Jurkat, Clone E6-1 (cell line): Measurements from ENCODE around the gene CGNL1.

Experiments
- DNase-seq: peaks from one replicate; pipeline ENCODE4 v3.0.0-alpha.2; 2011; ENCODE audit warnings: low read depth, low spot score
- H3K4me3 ChIP-seq: 2 replicates; pipeline ENCODE4 v1.5.1; 2011; ENCODE audit warnings: mild to moderate bottlenecking, low read length, control low read depth, moderate library complexity

CGNL1 gene

GRCh38 chr15:57382969-57383368 is 6.7 kb downstream of the CGNL1 start:
- H3K4me3 ChIP-seq, result no peak overlapping the region
- DNase-seq, result no peak

- DNase-seq, result no peak
- H3K4me3 ChIP-seq, result no peak overlapping the region
Measured at GRCh38 chr15:57384024-57384423, 7.7 kb downstream of the CGNL1 start.

GRCh38 chr15:57384816-57385215 is 8.5 kb downstream of the CGNL1 start:
- H3K4me3 ChIP-seq, result no peak overlapping the region
- DNase-seq, result no peak

GRCh38 chr15:57385923-57386390 is 9.7 kb downstream of the CGNL1 start:
- DNase-seq, result no peak
- no peak overlapping the region for H3K4me3 ChIP-seq

- no peak for DNase-seq
- H3K4me3 ChIP-seq, result no peak overlapping the region
Measured at GRCh38 chr15:57386976-57387375, 10.7 kb downstream of the CGNL1 start.

- DNase-seq, result no peak
- H3K4me3 ChIP-seq, result no peak overlapping the region
Measured at GRCh38 chr15:57387564-57388076, 11.3 kb downstream of the CGNL1 start.

- no peak overlapping the region for H3K4me3 ChIP-seq
- no peak for DNase-seq
Measured at GRCh38 chr15:57388464-57388863, 12.2 kb downstream of the CGNL1 start.

GRCh38 chr15:57389991-57390390 is 13.7 kb downstream of the CGNL1 start:
- no peak for DNase-seq
- no peak overlapping the region for H3K4me3 ChIP-seq

GRCh38 chr15:57390583-57390982 is 14.3 kb downstream of the CGNL1 start:
- no peak overlapping the region for H3K4me3 ChIP-seq
- DNase-seq, result no peak

GRCh38 chr15:57391537-57391936 is 15.2 kb downstream of the CGNL1 start:
- DNase-seq, result no peak

GRCh38 chr15:57393061-57393460 is 16.8 kb downstream of the CGNL1 start:
- DNase-seq, result no peak
- H3K4me3 ChIP-seq, result no peak overlapping the region

More at GRCh38 chr15:57391537-57391936, 15.2 kb downstream of the CGNL1 start:
- no peak overlapping the region for H3K4me3 ChIP-seq

- no peak for DNase-seq
Measured at GRCh38 chr15:57395292-57395691, 19.0 kb downstream of the CGNL1 start.

GRCh38 chr15:57398336-57398735 is 22.0 kb downstream of the CGNL1 start:
- H3K4me3 ChIP-seq, result no peak overlapping the region
- DNase-seq, result no peak

More at GRCh38 chr15:57395292-57395691, 19.0 kb downstream of the CGNL1 start:
- H3K4me3 ChIP-seq, result no peak overlapping the region

GRCh38 chr15:57401546-57401945 is 25.2 kb downstream of the CGNL1 start:
- no peak for DNase-seq
- no peak overlapping the region for H3K4me3 ChIP-seq

GRCh38 chr15:57403017-57403416 is 26.7 kb downstream of the CGNL1 start:
- no peak for DNase-seq
- no peak overlapping the region for H3K4me3 ChIP-seq

GRCh38 chr15:57403566-57404325 is 27.4 kb downstream of the CGNL1 start:
- DNase-seq, result no peak
- H3K4me3 ChIP-seq, result no peak overlapping the region

- H3K4me3 ChIP-seq, result no peak overlapping the region
- no peak for DNase-seq
Measured at GRCh38 chr15:57405133-57405532, 28.8 kb downstream of the CGNL1 start.

GRCh38 chr15:57406062-57406772 is 29.9 kb downstream of the CGNL1 start:
- DNase-seq, result no peak
- no peak overlapping the region for H3K4me3 ChIP-seq

GRCh38 chr15:57410373-57410772 is 34.1 kb downstream of the CGNL1 start:
- no peak for DNase-seq
- H3K4me3 ChIP-seq, result no peak overlapping the region
